ENCODE results near the gene RAB6B. TPM values are rescaled to one million over a fixed set of nuclear protein-coding genes. Genes with fewer than 3 reads are reported as not detected.

The RAB6B gene
- polyA plus RNA-seq, 1 donor from 2014 or later, result 57.5 TPM

DNA sequence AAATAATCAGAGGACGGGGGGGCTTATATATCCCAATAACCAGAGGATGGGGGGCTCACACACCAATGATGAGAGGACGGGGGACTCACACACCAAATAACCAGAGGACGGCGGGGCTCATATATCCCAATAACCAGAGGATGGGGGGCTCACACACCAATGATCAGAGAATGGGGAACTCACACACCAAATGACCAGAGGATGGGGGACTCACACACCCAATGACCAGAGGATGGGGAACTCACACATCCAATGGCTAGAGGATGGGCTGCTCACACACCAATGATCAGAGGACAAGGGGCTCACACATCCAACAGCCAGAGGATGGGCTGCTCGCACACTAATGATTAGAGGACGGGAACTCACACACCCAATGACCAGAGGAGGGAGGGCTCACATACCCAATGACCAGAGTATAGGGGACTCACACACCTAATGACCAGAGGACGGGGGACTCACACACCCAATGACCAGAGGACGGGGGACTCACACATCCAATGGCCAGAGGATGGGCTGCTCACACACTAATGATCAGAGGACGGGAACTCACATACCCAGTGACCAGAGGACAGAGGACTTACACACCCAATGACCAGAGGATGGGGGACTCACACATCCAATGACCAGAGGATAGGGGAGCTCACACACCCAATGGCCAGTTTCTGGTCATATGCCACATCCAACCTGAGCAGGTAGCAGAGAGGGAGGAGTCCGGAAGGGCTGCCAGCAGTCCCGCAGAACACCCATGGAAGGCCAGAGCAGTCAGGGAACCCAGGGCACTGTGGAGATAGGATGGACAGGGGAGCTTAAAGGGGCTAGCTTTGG lies 10.6 kb downstream of the RAB6B start:
- TF ChIP-seq SMC3 (conservative IDR thresholded peaks at IDR 0.05; ENCODE audit: poor library complexity) (no peak), EP300 (conservative IDR thresholded peaks at IDR 0.05; ENCODE audit: poor library complexity, severe bottlenecking) (no peak), TAF1 (IDR thresholded peaks at IDR 0.05; ENCODE audit: low read depth) (no peak), MXI1 (conservative IDR thresholded peaks at IDR 0.05; ENCODE audit: poor library complexity, severe bottlenecking) (no peak), RAD21 (conservative IDR thresholded peaks at IDR 0.05) (no peak), EZH2 (IDR thresholded peaks at IDR 0.05; ENCODE audit: borderline replicate concordance, insufficient read depth, low read length, poor library complexity, severe bottlenecking) (no peak), POLR2AphosphoS5 (IDR thresholded peaks at IDR 0.05) (no peak)
- TF ChIP-seq, protein P1, sequence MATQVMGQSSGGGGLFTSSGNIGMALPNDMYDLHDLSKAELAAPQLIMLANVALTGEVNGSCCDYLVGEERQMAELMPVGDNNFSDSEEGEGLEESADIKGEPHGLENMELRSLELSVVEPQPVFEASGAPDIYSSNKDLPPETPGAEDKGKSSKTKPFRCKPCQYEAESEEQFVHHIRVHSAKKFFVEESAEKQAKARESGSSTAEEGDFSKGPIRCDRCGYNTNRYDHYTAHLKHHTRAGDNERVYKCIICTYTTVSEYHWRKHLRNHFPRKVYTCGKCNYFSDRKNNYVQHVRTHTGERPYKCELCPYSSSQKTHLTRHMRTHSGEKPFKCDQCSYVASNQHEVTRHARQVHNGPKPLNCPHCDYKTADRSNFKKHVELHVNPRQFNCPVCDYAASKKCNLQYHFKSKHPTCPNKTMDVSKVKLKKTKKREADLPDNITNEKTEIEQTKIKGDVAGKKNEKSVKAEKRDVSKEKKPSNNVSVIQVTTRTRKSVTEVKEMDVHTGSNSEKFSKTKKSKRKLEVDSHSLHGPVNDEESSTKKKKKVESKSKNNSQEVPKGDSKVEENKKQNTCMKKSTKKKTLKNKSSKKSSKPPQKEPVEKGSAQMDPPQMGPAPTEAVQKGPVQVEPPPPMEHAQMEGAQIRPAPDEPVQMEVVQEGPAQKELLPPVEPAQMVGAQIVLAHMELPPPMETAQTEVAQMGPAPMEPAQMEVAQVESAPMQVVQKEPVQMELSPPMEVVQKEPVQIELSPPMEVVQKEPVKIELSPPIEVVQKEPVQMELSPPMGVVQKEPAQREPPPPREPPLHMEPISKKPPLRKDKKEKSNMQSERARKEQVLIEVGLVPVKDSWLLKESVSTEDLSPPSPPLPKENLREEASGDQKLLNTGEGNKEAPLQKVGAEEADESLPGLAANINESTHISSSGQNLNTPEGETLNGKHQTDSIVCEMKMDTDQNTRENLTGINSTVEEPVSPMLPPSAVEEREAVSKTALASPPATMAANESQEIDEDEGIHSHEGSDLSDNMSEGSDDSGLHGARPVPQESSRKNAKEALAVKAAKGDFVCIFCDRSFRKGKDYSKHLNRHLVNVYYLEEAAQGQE (IDR thresholded peaks at IDR 0.05; ENCODE audit: borderline replicate concordance), result no peak
- TF ChIP-seq, protein P2, sequence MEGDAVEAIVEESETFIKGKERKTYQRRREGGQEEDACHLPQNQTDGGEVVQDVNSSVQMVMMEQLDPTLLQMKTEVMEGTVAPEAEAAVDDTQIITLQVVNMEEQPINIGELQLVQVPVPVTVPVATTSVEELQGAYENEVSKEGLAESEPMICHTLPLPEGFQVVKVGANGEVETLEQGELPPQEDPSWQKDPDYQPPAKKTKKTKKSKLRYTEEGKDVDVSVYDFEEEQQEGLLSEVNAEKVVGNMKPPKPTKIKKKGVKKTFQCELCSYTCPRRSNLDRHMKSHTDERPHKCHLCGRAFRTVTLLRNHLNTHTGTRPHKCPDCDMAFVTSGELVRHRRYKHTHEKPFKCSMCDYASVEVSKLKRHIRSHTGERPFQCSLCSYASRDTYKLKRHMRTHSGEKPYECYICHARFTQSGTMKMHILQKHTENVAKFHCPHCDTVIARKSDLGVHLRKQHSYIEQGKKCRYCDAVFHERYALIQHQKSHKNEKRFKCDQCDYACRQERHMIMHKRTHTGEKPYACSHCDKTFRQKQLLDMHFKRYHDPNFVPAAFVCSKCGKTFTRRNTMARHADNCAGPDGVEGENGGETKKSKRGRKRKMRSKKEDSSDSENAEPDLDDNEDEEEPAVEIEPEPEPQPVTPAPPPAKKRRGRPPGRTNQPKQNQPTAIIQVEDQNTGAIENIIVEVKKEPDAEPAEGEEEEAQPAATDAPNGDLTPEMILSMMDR (IDR thresholded peaks at IDR 0.05; ENCODE audit: poor library complexity, severe bottlenecking), result no peak
- no peaks in the 10 kb centered on the region for H3K9me2 ChIP-seq (ENCODE audit: insufficient read depth, low read length)
- no peak overlapping the region for H2AFZ ChIP-seq (ENCODE audit: low read depth, low read length)
- no peaks in the 10 kb centered on the region for H4K20me1 ChIP-seq (ENCODE audit: insufficient read depth)
- no peak overlapping the region for H3K4me2 ChIP-seq (ENCODE audit: low read length)
- H3K36me3 ChIP-seq (ENCODE audit: insufficient read depth, low read length), result peaks cover 7% of the 10 kb centered on the region
- H3K4me3 ChIP-seq (ENCODE audit: low read length), result no peak overlapping the region
- H3K9ac ChIP-seq (ENCODE audit: low read length), result no peak overlapping the region
- H3K27me3 ChIP-seq (ENCODE audit: insufficient read depth, low read depth, low read length), result no peaks in the 10 kb centered on the region
- H3F3A ChIP-seq (ENCODE audit: insufficient read depth, low read length, poor library complexity, severe bottlenecking), result no peaks in the 10 kb centered on the region
- peaks cover 24% of the 10 kb centered on the region for H3K79me2 ChIP-seq (replicated peaks; ENCODE audit: insufficient read depth, low read length)
- no peaks in the 10 kb centered on the region for H3K9me3 ChIP-seq (ENCODE audit: low read length)
- H3K27ac ChIP-seq (ENCODE audit: low read length), result no peak overlapping the region

DNA sequence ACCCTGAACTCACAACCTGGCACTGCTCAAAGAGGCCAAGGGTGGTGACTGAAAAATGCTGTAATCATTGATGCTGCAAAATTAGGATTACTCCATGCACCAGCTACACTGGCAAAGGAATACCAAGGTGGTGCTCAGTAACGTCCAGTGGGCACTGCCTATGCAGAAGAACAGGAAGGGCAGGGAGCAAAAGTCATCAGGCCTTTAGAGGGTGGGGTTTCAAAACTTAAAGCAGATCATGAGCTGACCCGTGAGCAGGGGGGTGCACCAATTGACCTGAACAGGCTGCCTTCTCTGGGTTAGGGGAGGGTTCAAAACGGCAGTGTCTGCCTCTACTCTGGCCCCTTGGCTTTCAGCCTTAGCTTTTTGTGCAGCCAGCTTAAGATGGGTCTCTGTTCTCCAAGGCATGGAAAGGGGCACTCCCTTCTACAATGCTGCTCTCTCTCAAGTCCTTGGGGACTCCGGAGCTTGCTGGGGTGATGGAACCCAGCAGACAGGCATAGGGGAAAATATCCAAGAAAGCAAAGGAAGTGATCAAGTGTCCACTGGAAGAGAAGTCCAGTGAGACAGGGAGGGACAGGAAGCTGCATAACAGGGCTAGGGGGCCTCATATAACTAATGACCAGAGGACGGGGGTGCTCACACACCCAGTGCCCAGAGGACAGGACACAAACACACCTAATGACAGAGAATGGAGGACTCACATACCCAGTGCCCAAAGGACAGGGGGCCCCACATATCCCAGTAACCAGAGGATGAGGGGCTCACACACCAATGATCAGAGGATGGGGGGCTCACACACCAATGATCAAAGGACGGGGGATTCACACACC lies 11.4 kb downstream of the RAB6B start:
- H3K36me3 ChIP-seq (ENCODE audit: insufficient read depth, low read length), result peaks cover 7% of the 10 kb centered on the region
- H3K4me3 ChIP-seq (ENCODE audit: low read length), result no peak overlapping the region
- no peaks in the 10 kb centered on the region for H3K27me3 ChIP-seq (ENCODE audit: insufficient read depth, low read depth, low read length)
- TF ChIP-seq EZH2 (IDR thresholded peaks at IDR 0.05; ENCODE audit: borderline replicate concordance, insufficient read depth, low read length, poor library complexity, severe bottlenecking) (no peak), POLR2AphosphoS5 (IDR thresholded peaks at IDR 0.05) (no peak), MXI1 (conservative IDR thresholded peaks at IDR 0.05; ENCODE audit: poor library complexity, severe bottlenecking) (no peak), SMC3 (conservative IDR thresholded peaks at IDR 0.05; ENCODE audit: poor library complexity) (no peak), TAF1 (IDR thresholded peaks at IDR 0.05; ENCODE audit: low read depth) (no peak), RAD21 (conservative IDR thresholded peaks at IDR 0.05) (no peak), EP300 (conservative IDR thresholded peaks at IDR 0.05; ENCODE audit: poor library complexity, severe bottlenecking) (no peak)
- TF ChIP-seq, protein P2 (IDR thresholded peaks at IDR 0.05; ENCODE audit: poor library complexity, severe bottlenecking), result no peak
- TF ChIP-seq, protein P1 (IDR thresholded peaks at IDR 0.05; ENCODE audit: borderline replicate concordance), result no peak
- no peak overlapping the region for H3K4me2 ChIP-seq (ENCODE audit: low read length)
- no peaks in the 10 kb centered on the region for H3F3A ChIP-seq (ENCODE audit: insufficient read depth, low read length, poor library complexity, severe bottlenecking)
- no peaks in the 10 kb centered on the region for H3K9me3 ChIP-seq (ENCODE audit: low read length)
- peaks cover 24% of the 10 kb centered on the region for H3K79me2 ChIP-seq (replicated peaks; ENCODE audit: insufficient read depth, low read length)
- H4K20me1 ChIP-seq (ENCODE audit: insufficient read depth), result no peaks in the 10 kb centered on the region
- H3K9ac ChIP-seq (ENCODE audit: low read length), result no peak overlapping the region
- no peak overlapping the region for H2AFZ ChIP-seq (ENCODE audit: low read depth, low read length)
- no peaks in the 10 kb centered on the region for H3K9me2 ChIP-seq (ENCODE audit: insufficient read depth, low read length)
- no peak overlapping the region for H3K27ac ChIP-seq (ENCODE audit: low read length)
